Naive B cell (primary cell): ENCODE measurements around the gene SIKE1. TPM values are rescaled to one million over a fixed set of nuclear protein-coding genes. Genes with fewer than 3 reads are reported as not detected.
"Not testable (repeated sequence)": the region's sequence is repeated elsewhere in the genome, so short reads cannot be mapped to it uniquely, and the experiment has no call there.

Experiments used
- ATAC-seq, 2 donors: fragments of 150-1000 bp; cut with Tn5 transposase; 2 replicates each; pipeline ENCODE4 v1.10.0; 2021; ENCODE audit warnings: low read depth in 2 of 2, mild to moderate bottlenecking in 2 of 2, moderate library complexity in 2 of 2
- DNase-seq: peaks from one replicate; pipeline ENCODE4 v3.0.0; 2022
- H3K27ac Mint-ChIP-seq, 6 donors: one replicate each; pipeline ENCODE4 v1.8.0; 2020 to 2022; ENCODE audit warnings: mild to moderate bottlenecking in 6 of 6, mixed read lengths in 6 of 6, moderate library complexity in 5 of 6, inconsistent platforms in 2 of 6
- H3K27me3 Mint-ChIP-seq, 3 donors: one replicate each; pipeline ENCODE4 v1.8.0; 2021 to 2022; ENCODE audit warnings: mixed read lengths in 3 of 3, mild to moderate bottlenecking in 1 of 3
- H3K36me3 Mint-ChIP-seq, 2 donors: one replicate each; pipeline ENCODE4 v1.8.0; 2020 to 2022; ENCODE audit warnings: mixed read lengths in 2 of 2, inconsistent platforms in 1 of 2, mild to moderate bottlenecking in 1 of 2
- H3K4me1 Mint-ChIP-seq, 3 donors: one replicate each; pipeline ENCODE4 v1.8.0; 2020 to 2022; ENCODE audit warnings: mixed read lengths in 3 of 3, inconsistent platforms in 1 of 3, mild to moderate bottlenecking in 1 of 3, moderate library complexity in 1 of 3
- H3K4me3 Mint-ChIP-seq, 8 donors: one replicate each; pipeline ENCODE4 v1.8.0; 2020 to 2022; ENCODE audit warnings: mild to moderate bottlenecking in 8 of 8, mixed read lengths in 8 of 8, moderate library complexity in 8 of 8, inconsistent platforms in 2 of 8
- H3K9me3 Mint-ChIP-seq, 7 donors: one replicate each; pipeline ENCODE4 v1.8.0; 2020 to 2022; ENCODE audit warnings: mixed read lengths in 7 of 7, mild to moderate bottlenecking in 5 of 7, inconsistent platforms in 2 of 7, moderate library complexity in 1 of 7
- polyA plus RNA-seq, 6 donors: library from polyadenylated mRNA; unstranded; fragments of 300-500 nt; fragmentation: Illumina TruSeq; gene quantifications; one replicate each; pipeline ENCODE4 v1.2.3, GENCODE V29; 2021; ENCODE audit warnings: low read depth in 6 of 6

SIKE1 gene
- polyA plus RNA-seq, 6 donors from 2014 or later = 29.1 to 44.2 (median 36.3) TPM

- not testable (repeated sequence) for ATAC-seq, H3K9me3 Mint-ChIP-seq, H3K27ac Mint-ChIP-seq, H3K27me3 Mint-ChIP-seq, DNase-seq
- Mint-ChIP-seq H3K4me3 (peak overlapping the region in 1 of 8 donors; percentile 33), H3K4me1 (peaks cover 13 to 29% (median 21%) of the 10 kb centered on the region in 3 donors), H3K36me3 (peaks cover 4 to 13% of the 10 kb centered on the region in 2 donors)
Observed at GRCh38 chr1:114776726-114777125, 3.8 kb downstream of the SIKE1 start.

- Mint-ChIP-seq H3K27me3 (no peaks in the 10 kb centered on the region), H3K4me1 (no peaks in the 10 kb centered on the region), H3K27ac (peak overlapping the region in 1 of 6 donors; percentile 10), H3K36me3 (peaks cover 7 to 10% of the 10 kb centered on the region in 2 donors), H3K9me3 (peaks cover 0 to 1% (median 0%) of the 10 kb centered on the region in 7 donors), H3K4me3 (no peak overlapping the region)
- DNase-seq (no peak), ATAC-seq (no peak)
Observed at GRCh38 chr1:114771992-114772391, 8.5 kb downstream of the SIKE1 start.

- H3K36me3 Mint-ChIP-seq = peaks cover 4 to 8% of the 10 kb centered on the region in 2 donors
- H3K27ac Mint-ChIP-seq = no peak overlapping the region
- DNase-seq (no peak), ATAC-seq (no peak)
- no peaks in the 10 kb centered on the region for H3K9me3 Mint-ChIP-seq
- no peak overlapping the region for H3K4me3 Mint-ChIP-seq
- H3K27me3 Mint-ChIP-seq = no peaks in the 10 kb centered on the region
- no peaks in the 10 kb centered on the region for H3K4me1 Mint-ChIP-seq
Observed at GRCh38 chr1:114770989-114771388, 9.5 kb downstream of the SIKE1 start.

GRCh38 chr1:114764689-114765088 is 15.8 kb downstream of the SIKE1 start:
- Mint-ChIP-seq H3K27ac (no peak overlapping the region), H3K4me1 (peaks cover 0 to 3% (median 0%) of the 10 kb centered on the region in 3 donors), H3K4me3 (no peak overlapping the region), H3K27me3 (peaks cover 0 to 7% (median 0%) of the 10 kb centered on the region in 3 donors), H3K36me3 (peaks cover 5 to 9% of the 10 kb centered on the region in 2 donors), H3K9me3 (peaks cover 3 to 9% (median 6%) of the 10 kb centered on the region in 7 donors)
- DNase-seq = no peak
- ATAC-seq = no peak

- ATAC-seq (no peak), DNase-seq (no peak)
- Mint-ChIP-seq H3K36me3 (peaks cover 0 to 14% of the 10 kb centered on the region in 2 donors), H3K27me3 (peaks cover 0 to 6% (median 0%) of the 10 kb centered on the region in 3 donors), H3K27ac (peak overlapping the region; percentile 99 to 100 (median 100)), H3K4me1 (peaks cover 39 to 48% (median 48%) of the 10 kb centered on the region in 3 donors), H3K4me3 (peak overlapping the region; percentile 97 to 100 (median 100)), H3K9me3 (peaks cover 1 to 9% (median 5%) of the 10 kb centered on the region in 7 donors)
Observed at GRCh38 chr1:114758256-114758832, 22.1 kb downstream of the SIKE1 start.

- peak; percentile 96 for DNase-seq
- peaks cover 0 to 5% (median 0%) of the 10 kb centered on the region in 7 donors for H3K9me3 Mint-ChIP-seq
- peak within 1 kb of the TSS; percentile 97 to 100 (median 100) for H3K4me3 Mint-ChIP-seq
- no peaks in the 10 kb centered on the region for H3K27me3 Mint-ChIP-seq
- peaks cover 0 to 8% of the 10 kb centered on the region in 2 donors for H3K36me3 Mint-ChIP-seq
- peaks cover 39 to 54% (median 48%) of the 10 kb centered on the region in 3 donors for H3K4me1 Mint-ChIP-seq
- peak; percentile 87 to 88 for ATAC-seq
- peak within 1 kb of the TSS; percentile 99 to 100 (median 100) for H3K27ac Mint-ChIP-seq
Observed at GRCh38 chr1:114757455-114758255, 22.8 kb downstream of the SIKE1 start, which contains the start of gene CSDE1. Gene CSDE1 (minus strand): TSS chr1:114757984. CDS start chr1:114739890, 18,094 bp downstream.

- DNase-seq (no peak), ATAC-seq (no peak)
- H3K27ac Mint-ChIP-seq = peak overlapping the region; percentile 99 to 100 (median 100)
- H3K9me3 Mint-ChIP-seq = peaks cover 0 to 5% (median 0%) of the 10 kb centered on the region in 7 donors
- peaks cover 45 to 61% (median 55%) of the 10 kb centered on the region in 3 donors for H3K4me1 Mint-ChIP-seq
- no peaks in the 10 kb centered on the region for H3K27me3 Mint-ChIP-seq
- peak overlapping the region; percentile 97 to 100 (median 100) for H3K4me3 Mint-ChIP-seq
- H3K36me3 Mint-ChIP-seq = peaks cover 0 to 8% of the 10 kb centered on the region in 2 donors
Observed at GRCh38 chr1:114756949-114757454, 23.5 kb downstream of the SIKE1 start.

GRCh38 chr1:114756009-114756892 is 24.2 kb downstream of the SIKE1 start:
- Mint-ChIP-seq H3K4me3 (peak overlapping the region; percentile 97 to 100 (median 100)), H3K27me3 (no peaks in the 10 kb centered on the region), H3K27ac (peak overlapping the region in 5 of 6 donors; percentile 58 to 100 (median 99)), H3K4me1 (peaks cover 52 to 69% (median 62%) of the 10 kb centered on the region in 3 donors), H3K36me3 (peaks cover 0 to 8% of the 10 kb centered on the region in 2 donors), H3K9me3 (peaks cover 0 to 5% (median 0%) of the 10 kb centered on the region in 7 donors)
- ATAC-seq = no peak
- DNase-seq = no peak

GRCh38 chr1:114755006-114755931 is 25.2 kb downstream of the SIKE1 start:
- no peak for ATAC-seq
- H3K4me3 Mint-ChIP-seq = peak overlapping the region; percentile 33 to 100 (median 98)
- no peak for DNase-seq
- H3K27me3 Mint-ChIP-seq = no peaks in the 10 kb centered on the region
- peaks cover 0 to 8% of the 10 kb centered on the region in 2 donors for H3K36me3 Mint-ChIP-seq
- H3K4me1 Mint-ChIP-seq = peaks cover 58 to 78% (median 72%) of the 10 kb centered on the region in 3 donors
- H3K9me3 Mint-ChIP-seq = peaks cover 0 to 5% (median 0%) of the 10 kb centered on the region in 7 donors
- H3K27ac Mint-ChIP-seq = peak overlapping the region in 4 of 6 donors; percentile 14 to 100 (median 51)

GRCh38 chr1:114753702-114754101 is 26.8 kb downstream of the SIKE1 start:
- not testable (repeated sequence) for H3K27me3 Mint-ChIP-seq, H3K27ac Mint-ChIP-seq, H3K9me3 Mint-ChIP-seq, ATAC-seq, H3K36me3 Mint-ChIP-seq, DNase-seq
- Mint-ChIP-seq H3K4me1 (peaks cover 62 to 90% (median 84%) of the 10 kb centered on the region in 3 donors), H3K4me3 (peak overlapping the region in 4 of 8 donors; percentile 42 to 98 (median 58))

- no peak for DNase-seq
- no peak for ATAC-seq
- H3K9me3 Mint-ChIP-seq = no peaks in the 10 kb centered on the region
- H3K4me1 Mint-ChIP-seq = peaks cover 63 to 91% (median 84%) of the 10 kb centered on the region in 3 donors
- peaks cover 2 to 3% of the 10 kb centered on the region in 2 donors for H3K36me3 Mint-ChIP-seq
- H3K4me3 Mint-ChIP-seq = peak overlapping the region in 2 of 8 donors; percentile 1 to 69
- H3K27ac Mint-ChIP-seq = no peak overlapping the region
- H3K27me3 Mint-ChIP-seq = no peaks in the 10 kb centered on the region
Observed at GRCh38 chr1:114753143-114753542, 27.3 kb downstream of the SIKE1 start.

- DNase-seq (no peak), ATAC-seq (no peak)
- Mint-ChIP-seq H3K4me3 (peak overlapping the region in 1 of 8 donors; percentile 76), H3K27ac (no peak overlapping the region), H3K27me3 (no peaks in the 10 kb centered on the region), H3K9me3 (no peaks in the 10 kb centered on the region), H3K36me3 (peaks cover 0 to 8% of the 10 kb centered on the region in 2 donors), H3K4me1 (peaks cover 57 to 76% (median 67%) of the 10 kb centered on the region in 3 donors)
Observed at GRCh38 chr1:114750780-114751179, 29.7 kb downstream of the SIKE1 start.
